Airway epithelial cell (primary cell): ENCODE data around the gene SPATA31A6. TPM values are rescaled to one million over a fixed set of nuclear protein-coding genes. Genes with fewer than 3 reads are reported as not detected.

ENCODE experiments used
- total RNA-seq: library from RNA; depleted of rRNA; stranded (reverse); fragments of >200 nt; gene quantifications from 2 replicates; pipeline ENCODE4 v1.2.3, GENCODE V29; 2015

Gene SPATA31A6
- not detected in 2 replicates for total RNA-seq

GRCh38 chr9:42183359-42183758, at the start of gene SPATA31A6:
SPATA31A6 (plus strand) TSS chr9:42183659; CDS start chr9:42183688, 29 bp downstream.

Other genes starting within 250 kb of the SPATA31A6 start
- gene CNTNAP3B, start 54.2 kb upstream of the SPATA31A6 start, total RNA-seq = 2.3 and 3.7 TPM in 2 replicates